Measurements from ENCODE around the gene MARCHF3.
"Not testable (repeated sequence)": the region's sequence is repeated elsewhere in the genome, so short reads cannot be mapped to it uniquely, and the experiment has no call there.

Gene MARCHF3

GRCh38 chr5:126847456-126847820, 182.9 kb downstream of the MARCHF3 start:
- H3K4me3 ChIP-seq (ENCODE audit: low read length) = no peak overlapping the region
- no peaks in the 10 kb centered on the region for H3K36me3 ChIP-seq (ENCODE audit: insufficient read depth, low read length)
- H3K4me1 ChIP-seq (ENCODE audit: control insufficient read depth, insufficient read depth, low read length) = peaks cover 39% of the 10 kb centered on the region
- no peaks in the 10 kb centered on the region for H3K27me3 ChIP-seq (ENCODE audit: control insufficient read depth, insufficient read depth, low read length)
- no peaks in the 10 kb centered on the region for H3K9me3 ChIP-seq (replicated peaks; ENCODE audit: low read length)
- H3K4me2 ChIP-seq (ENCODE audit: low read length) = peak overlapping the region; percentile 5
- H3K9ac ChIP-seq (ENCODE audit: low read depth, low read length) = no peak overlapping the region

GRCh38 chr5:126846744-126847455, 183.5 kb downstream of the MARCHF3 start:
- Histone ChIP-seq H3K4me1 (ENCODE audit: control insufficient read depth, insufficient read depth, low read length) (peaks cover 34% of the 10 kb centered on the region), H3K9ac (ENCODE audit: low read depth, low read length) (peak overlapping the region; percentile 16), H3K4me3 (ENCODE audit: low read length) (no peak overlapping the region), H3K4me2 (ENCODE audit: low read length) (peak overlapping the region; percentile 45), H3K9me3 (replicated peaks; ENCODE audit: low read length) (no peaks in the 10 kb centered on the region), H3K36me3 (ENCODE audit: insufficient read depth, low read length) (no peaks in the 10 kb centered on the region), H3K27me3 (ENCODE audit: control insufficient read depth, insufficient read depth, low read length) (no peaks in the 10 kb centered on the region)

- Histone ChIP-seq H3K9me3 (replicated peaks; ENCODE audit: low read length) (no peaks in the 10 kb centered on the region), H3K4me2 (ENCODE audit: low read length) (peak overlapping the region; percentile 57), H3K9ac (ENCODE audit: low read depth, low read length) (peak overlapping the region; percentile 16), H3K4me3 (ENCODE audit: low read length) (no peak overlapping the region), H3K27me3 (ENCODE audit: control insufficient read depth, insufficient read depth, low read length) (no peaks in the 10 kb centered on the region), H3K36me3 (ENCODE audit: insufficient read depth, low read length) (no peaks in the 10 kb centered on the region), H3K4me1 (ENCODE audit: control insufficient read depth, insufficient read depth, low read length) (peaks cover 28% of the 10 kb centered on the region)
These were observed 184.0 kb downstream of the MARCHF3 start for GRCh38 chr5:126846344-126846743.

GRCh38 chr5:126845470-126846070, 184.8 kb downstream of the MARCHF3 start:
- Histone ChIP-seq H3K4me2 (ENCODE audit: low read length) (peak overlapping the region; percentile 57), H3K9ac (ENCODE audit: low read depth, low read length) (peak overlapping the region; percentile 21), H3K4me1 (ENCODE audit: control insufficient read depth, insufficient read depth, low read length) (peaks cover 23% of the 10 kb centered on the region), H3K4me3 (ENCODE audit: low read length) (peak overlapping the region; percentile 30)
- H3K9me3 ChIP-seq (replicated peaks; ENCODE audit: low read length); H3K36me3 ChIP-seq (ENCODE audit: insufficient read depth, low read length); H3K27me3 ChIP-seq (ENCODE audit: control insufficient read depth, insufficient read depth, low read length): not testable (repeated sequence)

- not testable (repeated sequence) for H3K27me3 ChIP-seq (ENCODE audit: control insufficient read depth, insufficient read depth, low read length); H3K9me3 ChIP-seq (replicated peaks; ENCODE audit: low read length); H3K36me3 ChIP-seq (ENCODE audit: insufficient read depth, low read length); H3K4me2 ChIP-seq (ENCODE audit: low read length); H3K9ac ChIP-seq (ENCODE audit: low read depth, low read length); H3K4me3 ChIP-seq (ENCODE audit: low read length)
- peaks cover 23% of the 10 kb centered on the region for H3K4me1 ChIP-seq (ENCODE audit: control insufficient read depth, insufficient read depth, low read length)
These were observed 187.0 kb downstream of the MARCHF3 start for GRCh38 chr5:126843375-126843774.

GRCh38 chr5:126839407-126839806, 191.0 kb downstream of the MARCHF3 start:
- not testable (repeated sequence) for H3K4me3 ChIP-seq (ENCODE audit: low read length); H3K36me3 ChIP-seq (ENCODE audit: insufficient read depth, low read length); H3K27me3 ChIP-seq (ENCODE audit: control insufficient read depth, insufficient read depth, low read length); H3K4me1 ChIP-seq (ENCODE audit: control insufficient read depth, insufficient read depth, low read length); H3K9me3 ChIP-seq (replicated peaks; ENCODE audit: low read length); H3K9ac ChIP-seq (ENCODE audit: low read depth, low read length); H3K4me2 ChIP-seq (ENCODE audit: low read length)

GRCh38 chr5:126837906-126838539, 192.3 kb downstream of the MARCHF3 start:
- peaks cover 5% of the 10 kb centered on the region for H3K36me3 ChIP-seq (ENCODE audit: insufficient read depth, low read length)
- no peaks in the 10 kb centered on the region for H3K4me1 ChIP-seq (ENCODE audit: control insufficient read depth, insufficient read depth, low read length)
- no peaks in the 10 kb centered on the region for H3K9me3 ChIP-seq (replicated peaks; ENCODE audit: low read length)
- H3K4me2 ChIP-seq (ENCODE audit: low read length) = no peak overlapping the region
- H3K9ac ChIP-seq (ENCODE audit: low read depth, low read length) = no peak overlapping the region
- H3K4me3 ChIP-seq (ENCODE audit: low read length) = no peak overlapping the region
- no peaks in the 10 kb centered on the region for H3K27me3 ChIP-seq (ENCODE audit: control insufficient read depth, insufficient read depth, low read length)

- H3K9me3 ChIP-seq (replicated peaks; ENCODE audit: low read length) = no peaks in the 10 kb centered on the region
These were observed 193.1 kb downstream of the MARCHF3 start for GRCh38 chr5:126837242-126837641.

GRCh38 chr5:126836778-126837177, 193.6 kb downstream of the MARCHF3 start:
- H3K9me3 ChIP-seq (replicated peaks; ENCODE audit: low read length) = no peaks in the 10 kb centered on the region
- H3K27me3 ChIP-seq (ENCODE audit: control insufficient read depth, insufficient read depth, low read length) = no peaks in the 10 kb centered on the region
- H3K4me3 ChIP-seq (ENCODE audit: low read length) = no peak overlapping the region
- no peak overlapping the region for H3K9ac ChIP-seq (ENCODE audit: low read depth, low read length)
- H3K4me2 ChIP-seq (ENCODE audit: low read length) = no peak overlapping the region
- peaks cover 8% of the 10 kb centered on the region for H3K36me3 ChIP-seq (ENCODE audit: insufficient read depth, low read length)
- H3K4me1 ChIP-seq (ENCODE audit: control insufficient read depth, insufficient read depth, low read length) = no peaks in the 10 kb centered on the region

More at GRCh38 chr5:126837242-126837641, 193.1 kb downstream of the MARCHF3 start:
- Histone ChIP-seq H3K27me3 (ENCODE audit: control insufficient read depth, insufficient read depth, low read length) (no peaks in the 10 kb centered on the region), H3K4me1 (ENCODE audit: control insufficient read depth, insufficient read depth, low read length) (no peaks in the 10 kb centered on the region), H3K4me3 (ENCODE audit: low read length) (no peak overlapping the region), H3K9ac (ENCODE audit: low read depth, low read length) (no peak overlapping the region), H3K36me3 (ENCODE audit: insufficient read depth, low read length) (peaks cover 8% of the 10 kb centered on the region), H3K4me2 (ENCODE audit: low read length) (no peak overlapping the region)

- Histone ChIP-seq H3K9me3 (replicated peaks; ENCODE audit: low read length) (no peaks in the 10 kb centered on the region), H3K4me3 (ENCODE audit: low read length) (no peak overlapping the region), H3K36me3 (ENCODE audit: insufficient read depth, low read length) (peaks cover 25% of the 10 kb centered on the region), H3K4me2 (ENCODE audit: low read length) (no peak overlapping the region), H3K27me3 (ENCODE audit: control insufficient read depth, insufficient read depth, low read length) (no peaks in the 10 kb centered on the region), H3K9ac (ENCODE audit: low read depth, low read length) (no peak overlapping the region), H3K4me1 (ENCODE audit: control insufficient read depth, insufficient read depth, low read length) (no peaks in the 10 kb centered on the region)
These were observed 199.2 kb downstream of the MARCHF3 start for GRCh38 chr5:126831156-126831555.

- H3K36me3 ChIP-seq (ENCODE audit: insufficient read depth, low read length) = peaks cover 27% of the 10 kb centered on the region
- no peaks in the 10 kb centered on the region for H3K4me1 ChIP-seq (ENCODE audit: control insufficient read depth, insufficient read depth, low read length)
- no peak overlapping the region for H3K4me3 ChIP-seq (ENCODE audit: low read length)
- H3K4me2 ChIP-seq (ENCODE audit: low read length) = no peak overlapping the region
- no peak overlapping the region for H3K9ac ChIP-seq (ENCODE audit: low read depth, low read length)
- no peaks in the 10 kb centered on the region for H3K27me3 ChIP-seq (ENCODE audit: control insufficient read depth, insufficient read depth, low read length)
- no peaks in the 10 kb centered on the region for H3K9me3 ChIP-seq (replicated peaks; ENCODE audit: low read length)
These were observed 200.3 kb downstream of the MARCHF3 start for GRCh38 chr5:126830061-126830460.

Measured in skeletal muscle satellite cell (primary cell).